Transverse colon (tissue), 4 donors: ENCODE data around the gene SGTB. TPM values are rescaled to one million over a fixed set of nuclear protein-coding genes. Genes with fewer than 3 reads are reported as not detected.

ENCODE experiments used
- DNase-seq: peaks from one replicate; pipeline ENCODE4 v3.0.0-alpha.2; 2019
- H3K27ac ChIP-seq, 4 donors: fragments of 200-600 bp; sonication (generic); 2 replicates each; pipeline ENCODE4 v1.5.1; 2016 to 2018; ENCODE audit warnings: inconsistent platforms in 4 of 4
- H3K27me3 ChIP-seq: fragments of 200-600 bp; sonication (generic); 2 replicates; pipeline ENCODE4 v1.5.1; 2017; ENCODE audit warnings: inconsistent platforms
- H3K36me3 ChIP-seq, 4 donors: fragments of 200-600 bp; sonication (generic); 2 replicates each; pipeline ENCODE4 v1.5.1; 2017 to 2019; ENCODE audit warnings: inconsistent platforms in 4 of 4
- H3K4me1 ChIP-seq, 4 donors: fragments of 200-600 bp; sonication (generic); 2 replicates each; pipeline ENCODE4 v1.5.1; 2017 to 2020; ENCODE audit warnings: inconsistent platforms in 4 of 4
- H3K4me3 ChIP-seq, 4 donors: fragments of 200-600 bp; sonication (generic); 1 replicate in 1 of 4; 2 replicates in 3 of 4; pipeline versions ENCODE4 v1.5.1 to v1.6.1; 2017 to 2019; ENCODE audit warnings: inconsistent platforms in 4 of 4
- H3K9me3 ChIP-seq, 2 donors: fragments of 200-600 bp; sonication (generic); 2 replicates each; pipeline ENCODE4 v1.5.1; 2017 to 2019; ENCODE audit warnings: inconsistent platforms in 2 of 2
- CTCF ChIP-seq, 5 experiments: fragments of 200-600 bp in 3 of 5; fragments of 450-650 bp in 2 of 5; sonication (generic) in 3 of 5; IDR thresholded peaks; 1 replicate in 2 of 5; 2 replicates in 3 of 5; pipeline ENCODE4 v1.5.1; 2016 to 2017; ENCODE audit warnings: antibody characterized with exemption in 5 of 5, inconsistent platforms in 3 of 5, mild to moderate bottlenecking in 2 of 5, moderate library complexity in 1 of 5
- EP300 ChIP-seq: sonication (generic); formaldehyde crosslinking; IDR thresholded peaks from one replicate; pipeline ENCODE4 v1.6.1; 2017; ENCODE audit warnings: antibody characterized with exemption, low read depth
- POLR2A ChIP-seq: fragments of 450-650 bp; IDR thresholded peaks from one replicate; pipeline ENCODE4 v1.6.1; 2016; ENCODE audit warnings: antibody characterized with exemption, mild to moderate bottlenecking, moderate library complexity
- POLR2AphosphoS5 ChIP-seq, 3 donors: sonication (generic); formaldehyde crosslinking; IDR thresholded peaks; one replicate each; pipeline ENCODE4 v1.6.1; 2016; ENCODE audit warnings: antibody characterized with exemption in 3 of 3
- WGBS, 2 donors: methylation state at CpG; one replicate each; pipeline ENCODE4 v1.1.5; 2018; ENCODE audit warnings: low coverage in 1 of 2; 5-methylcytosine and 5-hydroxymethylcytosine counted together
- in situ Hi-C, 4 donors: fragments of 200-750 bp; cut with MboI; loops; one replicate each; pipeline versions ENCODE4 v1.15.0 to v1.15.1; 2017; ENCODE audit warnings: low sequenced_read_pairs in 3 of 4, low pct_ligation_motif_present in 1 of 4, low pct_unique_long_range_greater_than_20kb in 1 of 4
- intact Hi-C: fragments of 100-400 bp; cut with DNase I; formaldehyde crosslinking; loops from one replicate; pipeline ENCODE4 v1.15.1; 2023; ENCODE audit warnings: low total_unique reads
- total RNA-seq, 4 donors: library from RNA; depleted of rRNA; stranded (reverse); fragments of >200 nt; gene quantifications; one replicate each; pipeline ENCODE4 v1.1.0, GENCODE V29; 2016

Gene SGTB
- total RNA-seq, result 1 to 10 TPM in 3 of 4 donors, under 1 TPM in 1; 0.37 to 9.2 (median 4.0) TPM

GRCh38 chr5:65721720-65722574 is at the start of gene SGTB, which contains the start of gene NLN:
Gene SGTB (minus strand): TSS chr5:65722109. CDS start chr5:65720807, 1,302 bp downstream.
Gene NLN (plus strand): TSS chr5:65722205. CDS start chr5:65722374, 169 bp downstream.
- peak; percentile 91 for DNase-seq
- Histone ChIP-seq H3K27ac (peak within 1 kb of the TSS; percentile 76 to 87 (median 84)), H3K27me3 (no peaks in the 10 kb centered on the region), H3K36me3 (no peaks in the 10 kb centered on the region), H3K4me1 (peaks cover 0 to 14% (median 3%) of the 10 kb centered on the region in 4 donors), H3K9me3 (no peaks in the 10 kb centered on the region), H3K4me3 (peak within 1 kb of the TSS; percentile 87 to 98 (median 89))
- 0% methylated on average over 47 of the region's 92 CpGs; no CpG with 5 or more reads in 1 of the 2 donors for WGBS, 2 donors
- intact Hi-C loops (no loop called here), in situ Hi-C loops (no loop called here)
- TF ChIP-seq POLR2A, result peak; percentile 18
- peak in 2 of 3 donors; percentile 15 to 26 for TF ChIP-seq POLR2AphosphoS5 (IDR thresholded peaks at IDR 0.05)
- no peak for TF ChIP-seq CTCF (IDR thresholded peaks at IDR 0.05)

GRCh38 chr5:65771266-65771665 is 49.4 kb upstream of the SGTB start:
- no peaks in the 10 kb centered on the region for H3K4me1 ChIP-seq
- no peaks in the 10 kb centered on the region for H3K27me3 ChIP-seq
- intact Hi-C loops, result no loop called here
- no peaks in the 10 kb centered on the region for H3K36me3 ChIP-seq
- in situ Hi-C loops, result loop anchor here in 1 of 4 donors (10.0 kb wide), 1 partner anchor 164 kb away; no protein-coding TSS in a partner anchor
- TF ChIP-seq POLR2A, result no peak
- TF ChIP-seq EP300, result no peak
- TF ChIP-seq CTCF (IDR thresholded peaks at IDR 0.05), result no peak
- no peak for TF ChIP-seq POLR2AphosphoS5 (IDR thresholded peaks at IDR 0.05)
- DNase-seq, result no peak
- H3K9me3 ChIP-seq, result no peaks in the 10 kb centered on the region
- H3K4me3 ChIP-seq, result no peak overlapping the region
- no peak overlapping the region for H3K27ac ChIP-seq
- WGBS, 2 donors, result 94 to 95% methylated on average over 2 of the region's 2 CpGs

GRCh38 chr5:65769539-65769938 is 47.6 kb upstream of the SGTB start:
- Histone ChIP-seq H3K27ac (no peak overlapping the region), H3K27me3 (no peaks in the 10 kb centered on the region), H3K4me3 (no peak overlapping the region), H3K36me3 (no peaks in the 10 kb centered on the region), H3K4me1 (no peaks in the 10 kb centered on the region), H3K9me3 (no peaks in the 10 kb centered on the region)
- intact Hi-C loops (no loop called here), in situ Hi-C loops (no loop called here)
- TF ChIP-seq EP300 (no peak), CTCF (IDR thresholded peaks at IDR 0.05) (no peak), POLR2AphosphoS5 (IDR thresholded peaks at IDR 0.05) (no peak), POLR2A (no peak)
- 48 to 50% methylated on average over 1 of the region's 1 CpG for WGBS, 2 donors
- no peak for DNase-seq

DNA sequence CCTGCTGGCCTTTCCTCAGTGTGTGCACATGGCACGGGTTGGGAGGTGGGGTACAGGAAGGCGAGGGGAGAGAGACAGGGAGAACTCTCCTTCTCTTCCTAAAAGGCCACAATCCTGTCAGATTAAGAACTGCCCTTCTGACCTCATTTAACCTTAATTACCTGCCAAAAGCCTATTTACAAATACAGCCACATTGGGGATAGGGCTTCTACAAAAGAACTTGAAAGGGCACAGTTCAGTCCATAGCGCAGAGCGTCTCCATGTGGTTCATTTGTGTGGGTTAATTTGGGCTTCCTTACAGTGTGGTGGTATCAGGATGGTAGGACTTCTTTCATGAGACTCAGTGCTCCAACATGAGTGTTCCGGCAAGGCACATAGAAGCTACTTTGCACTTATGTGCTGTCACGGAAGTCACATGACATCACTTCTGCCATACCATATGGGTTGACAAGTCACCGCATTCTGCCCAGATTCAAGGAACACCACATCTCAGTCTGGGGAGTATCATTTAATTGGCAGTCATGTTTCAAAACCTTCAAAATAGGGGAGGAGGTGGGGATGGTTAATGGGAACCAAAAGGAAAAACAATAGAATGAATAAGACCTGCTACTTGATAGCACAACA is 46.9 kb upstream of the SGTB start:
- WGBS, 2 donors, result 93 to 100% methylated on average over 3 to 7 of the region's 7 CpGs

More for the DNA sequence above, 46.9 kb upstream of the SGTB start:
- no peak overlapping the region for H3K27ac ChIP-seq
- intact Hi-C loops, result no loop called here
- no peaks in the 10 kb centered on the region for H3K9me3 ChIP-seq
- no peak for TF ChIP-seq POLR2AphosphoS5 (IDR thresholded peaks at IDR 0.05)
- TF ChIP-seq CTCF (IDR thresholded peaks at IDR 0.05), result no peak
- no peak for TF ChIP-seq EP300
- TF ChIP-seq POLR2A, result no peak
- no peak for DNase-seq
- no peak overlapping the region for H3K4me3 ChIP-seq
- no peaks in the 10 kb centered on the region for H3K4me1 ChIP-seq
- no peaks in the 10 kb centered on the region for H3K27me3 ChIP-seq
- in situ Hi-C loops, result no loop called here
- no peaks in the 10 kb centered on the region for H3K36me3 ChIP-seq
